ENCODE results near the gene USP30. TPM values are rescaled to one million over a fixed set of nuclear protein-coding genes. Genes with fewer than 3 reads are reported as not detected.
A peak's percentile ranks its signal among the peaks of the same experiment; 100 is the strongest.

The USP30 gene
- total and polyA plus RNA-seq, 8 donors, result 4.8 to 11.2 (median 9.3) TPM

- Histone ChIP-seq H3K4me3 (no peak overlapping the region), H3K36me3 (peaks cover 0 to 11% (median 5%) of the 10 kb centered on the region in 3 donors), H3K4me1 (peaks cover 18 to 31% (median 22%) of the 10 kb centered on the region in 3 donors), H3K27me3 (no peaks in the 10 kb centered on the region), H3K27ac (peak overlapping the region in 2 of 4 donors; percentile 82 to 87), H3K9me3 (no peaks in the 10 kb centered on the region)
- ATAC-seq (no peak), FAIRE-seq (no peak), DNase-seq (no peak)
- 93 to 94% methylated on average over 6 of the region's 6 CpGs for WGBS, 2 donors
- TF ChIP-seq, protein P1, sequence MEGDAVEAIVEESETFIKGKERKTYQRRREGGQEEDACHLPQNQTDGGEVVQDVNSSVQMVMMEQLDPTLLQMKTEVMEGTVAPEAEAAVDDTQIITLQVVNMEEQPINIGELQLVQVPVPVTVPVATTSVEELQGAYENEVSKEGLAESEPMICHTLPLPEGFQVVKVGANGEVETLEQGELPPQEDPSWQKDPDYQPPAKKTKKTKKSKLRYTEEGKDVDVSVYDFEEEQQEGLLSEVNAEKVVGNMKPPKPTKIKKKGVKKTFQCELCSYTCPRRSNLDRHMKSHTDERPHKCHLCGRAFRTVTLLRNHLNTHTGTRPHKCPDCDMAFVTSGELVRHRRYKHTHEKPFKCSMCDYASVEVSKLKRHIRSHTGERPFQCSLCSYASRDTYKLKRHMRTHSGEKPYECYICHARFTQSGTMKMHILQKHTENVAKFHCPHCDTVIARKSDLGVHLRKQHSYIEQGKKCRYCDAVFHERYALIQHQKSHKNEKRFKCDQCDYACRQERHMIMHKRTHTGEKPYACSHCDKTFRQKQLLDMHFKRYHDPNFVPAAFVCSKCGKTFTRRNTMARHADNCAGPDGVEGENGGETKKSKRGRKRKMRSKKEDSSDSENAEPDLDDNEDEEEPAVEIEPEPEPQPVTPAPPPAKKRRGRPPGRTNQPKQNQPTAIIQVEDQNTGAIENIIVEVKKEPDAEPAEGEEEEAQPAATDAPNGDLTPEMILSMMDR (IDR thresholded peaks at IDR 0.05), result no peak
- intact Hi-C loops (cut with DNase I), result no loop called here
Measured at GRCh38 chr12:109109746-109110350, 57.5 kb downstream of the USP30 start.

DNA sequence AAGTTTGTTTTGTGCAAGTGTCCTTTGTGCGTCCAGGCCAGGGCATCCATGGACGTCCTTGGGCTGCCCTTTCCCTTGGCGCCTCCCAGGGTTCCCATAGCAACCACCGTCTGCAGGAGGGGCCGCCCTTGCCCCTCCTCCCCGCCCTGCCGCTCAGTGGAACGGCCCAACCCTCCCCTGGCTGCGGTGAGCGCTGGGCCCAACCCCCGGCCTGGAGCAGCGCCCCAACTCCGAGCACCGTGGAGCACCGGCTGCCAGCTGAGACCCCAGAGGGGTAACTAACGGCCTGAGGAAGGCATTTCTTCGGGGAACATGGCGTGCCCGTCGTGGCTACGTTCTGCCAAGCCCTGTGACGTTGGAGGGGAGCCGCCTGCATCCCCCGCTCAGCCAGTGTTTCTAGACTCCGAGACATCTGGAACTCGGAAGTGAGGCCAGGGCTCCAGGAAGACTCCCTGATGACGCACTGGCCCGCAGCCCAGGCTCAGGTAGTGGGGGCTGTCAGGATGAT lies 58.7 kb downstream of the USP30 start:
- Histone ChIP-seq H3K36me3 (peaks cover 0 to 5% (median 0%) of the 10 kb centered on the region in 3 donors), H3K27me3 (no peaks in the 10 kb centered on the region), H3K4me1 (peaks cover 27 to 43% (median 34%) of the 10 kb centered on the region in 3 donors), H3K4me3 (peak overlapping the region; percentile 37 to 57 (median 46)), H3K27ac (peak overlapping the region; percentile 82 to 95 (median 90)), H3K9me3 (no peaks in the 10 kb centered on the region)
- FAIRE-seq (no peak), DNase-seq (peak; percentile 90 to 97 (median 94)), ATAC-seq (peak; percentile 85 to 93 (median 88))
- WGBS, 2 donors, result 2 to 3% methylated on average over 28 of the region's 28 CpGs
- intact Hi-C loops (cut with DNase I), result no loop called here
- TF ChIP-seq, protein P1 (IDR thresholded peaks at IDR 0.05), result no peak

DNA sequence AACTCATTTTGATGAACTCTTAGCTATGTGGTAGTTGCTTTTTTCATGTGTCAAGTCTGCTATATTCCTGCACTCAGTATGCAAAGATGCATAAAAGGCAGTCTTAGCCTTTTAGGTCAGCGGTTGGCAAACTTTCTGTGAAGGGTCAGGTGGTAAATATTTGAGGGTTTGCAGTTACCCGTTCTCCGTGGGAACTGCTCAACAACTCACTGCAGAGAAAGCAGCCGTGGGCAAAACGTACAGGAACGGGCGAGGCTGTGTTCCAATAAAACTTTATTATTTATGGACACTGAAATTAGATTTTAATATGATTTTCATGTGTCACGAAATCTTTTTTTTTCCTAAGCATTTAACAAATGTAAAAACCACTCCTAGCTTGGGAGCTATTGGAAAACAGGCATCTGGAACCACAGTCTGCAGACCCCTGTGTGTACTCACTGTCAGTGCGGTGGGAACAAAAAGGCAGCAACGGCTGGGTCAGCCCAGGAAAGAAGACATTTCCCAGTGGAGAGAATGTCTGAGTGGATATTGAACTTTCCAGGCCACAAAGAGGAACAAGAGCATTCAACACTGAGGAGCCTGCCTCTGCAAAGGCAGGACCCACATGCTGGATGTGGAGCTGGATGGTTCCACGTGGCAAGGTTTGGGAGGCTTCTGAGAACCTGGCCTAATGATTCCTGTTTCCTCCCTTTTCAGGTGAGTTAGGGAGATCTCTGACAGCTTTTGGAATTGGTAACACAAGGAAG lies 60.5 kb downstream of the USP30 start:
- Histone ChIP-seq H3K9me3 (no peaks in the 10 kb centered on the region), H3K4me1 (peaks cover 36 to 61% (median 52%) of the 10 kb centered on the region in 3 donors), H3K4me3 (peak overlapping the region in 2 of 4 donors; percentile 19 to 24), H3K27ac (peak overlapping the region; percentile 70 to 87 (median 86)), H3K36me3 (no peaks in the 10 kb centered on the region), H3K27me3 (no peaks in the 10 kb centered on the region)
- ATAC-seq, result peak in 1 of 4 donors; percentile 2
- DNase-seq, result peak in 2 of 6 donors; percentile 31 to 35
- no peak for FAIRE-seq
- intact Hi-C loops (cut with DNase I), result no loop called here
- TF ChIP-seq, protein P1 (IDR thresholded peaks at IDR 0.05), result no peak
- 31 to 40% methylated on average over 11 of the region's 11 CpGs for WGBS, 2 donors

GRCh38 chr12:109113661-109114321 lies 61.4 kb downstream of the USP30 start:
- Histone ChIP-seq H3K4me1 (peaks cover 36 to 70% (median 61%) of the 10 kb centered on the region in 3 donors), H3K4me3 (peak overlapping the region in 2 of 4 donors; percentile 19 to 24), H3K27ac (peak overlapping the region; percentile 70 to 87 (median 86)), H3K9me3 (no peaks in the 10 kb centered on the region), H3K36me3 (no peaks in the 10 kb centered on the region), H3K27me3 (no peaks in the 10 kb centered on the region)
- intact Hi-C loops (cut with DNase I), result no loop called here
- DNase-seq (no peak), ATAC-seq (no peak), FAIRE-seq (no peak)
- 17 to 21% methylated on average over 5 of the region's 5 CpGs for WGBS, 2 donors
- TF ChIP-seq, protein P1 (IDR thresholded peaks at IDR 0.05), result no peak
